ENCODE results near the gene CRYBB3. TPM values are rescaled to one million over a fixed set of nuclear protein-coding genes. Genes with fewer than 3 reads are reported as not detected.

Gene CRYBB3
- total RNA-seq (2013), result not detected
- polyA plus RNA-seq (not detected), polyA minus RNA-seq (not detected in 2 replicates), total RNA-seq (0 to 0.58 (median 0) reads per million in 11 experiments)

DNA sequence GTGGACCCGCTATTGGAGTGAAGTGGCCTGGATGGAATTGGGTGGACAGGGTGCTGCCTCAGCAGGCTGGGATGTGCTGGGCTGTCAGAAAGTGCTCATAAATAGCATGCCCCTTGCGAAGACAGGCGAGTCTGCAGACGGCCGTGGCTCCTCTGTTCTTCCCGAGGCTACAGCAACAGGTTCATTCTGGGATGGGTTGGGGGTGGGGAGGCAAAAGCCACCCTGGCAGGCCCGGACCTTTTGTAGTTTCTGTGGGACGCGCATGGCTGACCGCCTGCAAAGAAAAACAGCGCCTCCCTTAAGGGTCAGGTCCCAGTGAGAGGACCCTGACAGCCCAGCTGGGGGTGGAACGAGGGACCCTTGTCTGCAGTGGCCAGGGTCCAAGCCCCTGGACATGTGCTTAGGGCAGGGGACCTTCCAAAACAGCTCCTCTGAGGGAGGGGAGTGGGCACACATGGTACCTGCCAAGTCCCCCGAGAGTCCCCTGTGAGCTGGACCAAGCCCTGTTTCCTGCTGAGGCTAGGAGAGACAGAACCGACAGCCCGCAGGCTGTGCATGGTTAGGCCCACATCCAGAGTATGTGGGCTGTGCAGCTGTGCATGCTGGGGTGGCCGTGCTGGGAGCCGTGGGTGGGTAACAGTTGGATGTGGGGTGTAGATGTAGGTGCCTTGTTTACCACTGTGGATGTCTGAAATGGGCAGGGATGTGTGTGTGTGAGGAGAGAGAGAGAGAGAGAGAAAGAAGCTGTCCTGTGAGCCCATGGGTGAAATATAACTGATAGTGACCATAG is at the start of gene CRYBB3:
Gene CRYBB3, plus strand, starts transcription at position 128 of the 790 bp plus-strand sequence. CDS start 1,539 bp downstream, outside the sequence.
- Mint-ChIP-seq H3K27ac (no peak within 1 kb of the TSS), H3K36me3 (no peaks in the 10 kb centered on the region), H3K4me1 (no peaks in the 10 kb centered on the region), H3K27me3 (ENCODE audit: low read depth in 3 of 3) (peaks cover 0 to 7% (median 2%) of the 10 kb centered on the region in 3 donors), H3K4me3 (no peak within 1 kb of the TSS), H3K9me3 (no peaks in the 10 kb centered on the region)
- no peak within 1 kb of the TSS for H3K4me3 ChIP-seq (replicated peaks in 1 of 3; ENCODE audit: low read depth in 2 of 3, low read length in 3 of 3)
- H3K9ac ChIP-seq (ENCODE audit: insufficient read depth, low read length, poor library complexity, severe bottlenecking), result no peak within 1 kb of the TSS
- H2AFZ ChIP-seq (ENCODE audit: insufficient read depth, low read depth, low read length, poor library complexity, severe bottlenecking), result no peak within 1 kb of the TSS
- intact Hi-C loops (cut with micrococcal nuclease), result no loop called here
- H3K4me1 ChIP-seq (ENCODE audit: control insufficient read depth in 1 of 2, insufficient read depth in 2 of 2, low read length in 2 of 2), result no peaks in the 10 kb centered on the region
- H3K36me3 ChIP-seq (replicated peaks in 1 of 2; ENCODE audit: control insufficient read depth in 1 of 2, insufficient read depth in 2 of 2, low read length in 2 of 2), result no peaks in the 10 kb centered on the region
- H3K27ac ChIP-seq (ENCODE audit: low read depth in 1 of 2, low read length in 2 of 2), result no peak within 1 kb of the TSS
- WGBS (ENCODE audit: insufficient coverage), result 91% methylated on average over 15 of the region's 17 CpGs
- H3K4me2 ChIP-seq (replicated peaks; ENCODE audit: extremely low read depth, low read length, poor library complexity, severe bottlenecking), result no peak within 1 kb of the TSS
- no peaks in the 10 kb centered on the region for H3K27me3 ChIP-seq (ENCODE audit: control insufficient read depth in 2 of 2, insufficient read depth in 2 of 2, low read length in 2 of 2)
- no peak for DNase-seq
- no peaks in the 10 kb centered on the region for H4K20me1 ChIP-seq (ENCODE audit: insufficient read depth, low read length)
- TF ChIP-seq, protein P1, sequence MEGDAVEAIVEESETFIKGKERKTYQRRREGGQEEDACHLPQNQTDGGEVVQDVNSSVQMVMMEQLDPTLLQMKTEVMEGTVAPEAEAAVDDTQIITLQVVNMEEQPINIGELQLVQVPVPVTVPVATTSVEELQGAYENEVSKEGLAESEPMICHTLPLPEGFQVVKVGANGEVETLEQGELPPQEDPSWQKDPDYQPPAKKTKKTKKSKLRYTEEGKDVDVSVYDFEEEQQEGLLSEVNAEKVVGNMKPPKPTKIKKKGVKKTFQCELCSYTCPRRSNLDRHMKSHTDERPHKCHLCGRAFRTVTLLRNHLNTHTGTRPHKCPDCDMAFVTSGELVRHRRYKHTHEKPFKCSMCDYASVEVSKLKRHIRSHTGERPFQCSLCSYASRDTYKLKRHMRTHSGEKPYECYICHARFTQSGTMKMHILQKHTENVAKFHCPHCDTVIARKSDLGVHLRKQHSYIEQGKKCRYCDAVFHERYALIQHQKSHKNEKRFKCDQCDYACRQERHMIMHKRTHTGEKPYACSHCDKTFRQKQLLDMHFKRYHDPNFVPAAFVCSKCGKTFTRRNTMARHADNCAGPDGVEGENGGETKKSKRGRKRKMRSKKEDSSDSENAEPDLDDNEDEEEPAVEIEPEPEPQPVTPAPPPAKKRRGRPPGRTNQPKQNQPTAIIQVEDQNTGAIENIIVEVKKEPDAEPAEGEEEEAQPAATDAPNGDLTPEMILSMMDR (IDR thresholded peaks at IDR 0.05), result no peak
- H3K9me3 ChIP-seq (replicated peaks in 1 of 2; ENCODE audit: control insufficient read depth in 1 of 2, insufficient read depth in 1 of 2, low read length in 2 of 2), result no peaks in the 10 kb centered on the region
- H3K79me2 ChIP-seq (ENCODE audit: insufficient read depth, low read length), result no peaks in the 10 kb centered on the region

DNA sequence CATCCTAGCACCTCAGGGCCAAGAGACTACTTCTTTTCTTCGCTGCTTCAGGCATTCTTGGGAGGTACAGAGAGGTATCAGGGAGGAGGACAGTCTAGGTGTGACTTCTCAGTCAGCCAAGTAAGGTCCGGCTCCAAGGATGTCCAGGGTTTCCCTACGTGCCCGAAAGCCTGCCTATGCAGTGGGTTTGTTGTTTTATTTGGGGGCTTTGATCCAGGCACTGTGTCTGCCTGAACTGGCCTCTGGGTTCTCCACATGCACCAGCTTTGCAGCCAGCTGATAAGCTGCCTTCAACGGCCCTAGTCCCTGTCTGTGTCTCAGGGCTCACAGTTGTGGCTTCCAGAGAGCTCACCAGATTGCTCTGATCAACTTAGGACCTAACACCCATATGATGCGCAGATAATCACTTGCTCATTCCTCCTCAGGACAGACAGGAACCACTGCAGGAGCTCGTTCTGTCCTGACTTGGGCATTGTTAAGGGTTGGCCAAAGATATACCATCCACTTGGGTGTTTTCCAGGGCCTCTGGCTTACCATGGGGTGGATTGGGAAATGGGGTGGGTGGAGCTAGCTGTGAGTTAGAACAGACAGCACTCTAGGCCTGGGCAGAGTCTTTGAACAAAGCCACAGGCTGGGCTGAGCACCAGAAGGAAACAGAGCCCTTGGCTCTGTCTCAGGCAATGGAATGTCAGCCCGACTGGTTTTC is 45.5 kb upstream of the CRYBB3 start:
- no peaks in the 10 kb centered on the region for H3K36me3 Mint-ChIP-seq
- no peak overlapping the region for H3K9ac ChIP-seq (ENCODE audit: insufficient read depth, low read length, poor library complexity, severe bottlenecking)
- no peak overlapping the region for H3K4me2 ChIP-seq (replicated peaks; ENCODE audit: extremely low read depth, low read length, poor library complexity, severe bottlenecking)

More for the DNA sequence above, 45.5 kb upstream of the CRYBB3 start:
- no peak for DNase-seq
- Histone ChIP-seq H3K36me3 (replicated peaks in 1 of 2; ENCODE audit: control insufficient read depth in 1 of 2, insufficient read depth in 2 of 2, low read length in 2 of 2) (no peaks in the 10 kb centered on the region), H4K20me1 (ENCODE audit: insufficient read depth, low read length) (no peaks in the 10 kb centered on the region), H3K4me1 (ENCODE audit: control insufficient read depth in 1 of 2, insufficient read depth in 2 of 2, low read length in 2 of 2) (no peaks in the 10 kb centered on the region), H3K9me3 (replicated peaks in 1 of 2; ENCODE audit: control insufficient read depth in 1 of 2, insufficient read depth in 1 of 2, low read length in 2 of 2) (no peaks in the 10 kb centered on the region), H3K27me3 (ENCODE audit: control insufficient read depth in 2 of 2, insufficient read depth in 2 of 2, low read length in 2 of 2) (no peaks in the 10 kb centered on the region), H2AFZ (ENCODE audit: insufficient read depth, low read depth, low read length, poor library complexity, severe bottlenecking) (no peak overlapping the region), H3K79me2 (ENCODE audit: insufficient read depth, low read length) (no peaks in the 10 kb centered on the region), H3K4me3 (replicated peaks in 1 of 3; ENCODE audit: low read depth in 2 of 3, low read length in 3 of 3) (no peak overlapping the region), H3K27ac (ENCODE audit: low read depth in 1 of 2, low read length in 2 of 2) (no peak overlapping the region)
- intact Hi-C loops (cut with micrococcal nuclease), result no loop called here
- Mint-ChIP-seq H3K27me3 (ENCODE audit: low read depth in 3 of 3) (peaks cover 0 to 3% (median 2%) of the 10 kb centered on the region in 3 donors), H3K9me3 (peaks cover 0 to 1% (median 0%) of the 10 kb centered on the region in 7 donors), H3K4me1 (no peaks in the 10 kb centered on the region), H3K27ac (no peak overlapping the region), H3K4me3 (no peak overlapping the region)
- 76% methylated on average over 5 of the region's 8 CpGs for WGBS (ENCODE audit: insufficient coverage)
- TF ChIP-seq, protein P1 (IDR thresholded peaks at IDR 0.05), result no peak
